Hypothalamus (tissue), 51 donors: ENCODE results near the gene NCAPD2.

Experiments
- DNase-seq, 51 donors: peaks; one replicate each; lab custom pipeline; 2025; lab: John Stamatoyannopoulos, UW

The NCAPD2 gene

GRCh38 chr12:6559500-6559899, 65.6 kb downstream of the NCAPD2 start:
- DNase-seq, result no peak

GRCh38 chr12:6560501-6561205, 66.8 kb downstream of the NCAPD2 start:
- DNase-seq, result no peak

- no peak for DNase-seq
These were observed 69.0 kb downstream of the NCAPD2 start for GRCh38 chr12:6562881-6563280.

GRCh38 chr12:6563448-6564050, 69.6 kb downstream of the NCAPD2 start:
- peak in 15 of 51 donors; percentile 13 to 55 (median 37) for DNase-seq

GRCh38 chr12:6567112-6567670, 73.3 kb downstream of the NCAPD2 start:
- DNase-seq, result no peak

- no peak for DNase-seq
These were observed 75.4 kb downstream of the NCAPD2 start for GRCh38 chr12:6569312-6569711.

GRCh38 chr12:6569786-6570185, 75.9 kb downstream of the NCAPD2 start:
- DNase-seq, result no peak

GRCh38 chr12:6570264-6570887, 76.5 kb downstream of the NCAPD2 start:
- DNase-seq, result peak in 2 of 51 donors; percentile 14 to 20

- DNase-seq, result no peak
These were observed 79.1 kb downstream of the NCAPD2 start for GRCh38 chr12:6573001-6573400.

- no peak for DNase-seq
These were observed 80.8 kb downstream of the NCAPD2 start for GRCh38 chr12:6574576-6575295.

GRCh38 chr12:6575648-6576047, 81.7 kb downstream of the NCAPD2 start:
- DNase-seq, result no peak
